Ureter (tissue), 1 donor: ENCODE data around the gene BEST1. TPM values are rescaled to one million over a fixed set of nuclear protein-coding genes. Genes with fewer than 3 reads are reported as not detected.

Experiments
- total RNA-seq: library from RNA; stranded (reverse); gene quantifications from one replicate; pipeline ENCODE4 v1.2.4, GENCODE V29; 2023
- donor health status: DM: yes; HTN: yes; CAD: no.

BEST1 gene
- total RNA-seq, 1 donor from 2014 or later: 9.4 TPM

Other genes with a start within 250 kb of the BEST1 start
- gene MYRF, start 197.7 kb upstream of the BEST1 start, total RNA-seq: 4.7 TPM
- gene TMEM258, start 157.8 kb upstream of the BEST1 start, total RNA-seq: 98.7 TPM
- gene FEN1, start 157.4 kb upstream of the BEST1 start, total RNA-seq: 10.4 TPM
- gene FADS1, start 133.3 kb upstream of the BEST1 start, total RNA-seq: 40.7 TPM
- 118 TPM for gene FADS2, start 122.1 kb upstream of the BEST1 start, total RNA-seq
- gene FADS3, start 58.8 kb upstream of the BEST1 start, total RNA-seq: 31.1 TPM
- gene RAB3IL1, start 32.8 kb upstream of the BEST1 start, total RNA-seq: 14.9 TPM
- 2,368 TPM for gene FTH1, start 17.3 kb downstream of the BEST1 start, total RNA-seq
- gene INCENP, start 173.7 kb downstream of the BEST1 start, total RNA-seq: 14.4 TPM
- not detected for gene SCGB1D1, start 239.9 kb downstream of the BEST1 start, total RNA-seq